Right lobe of liver (tissue), 4 donors: Measurements from ENCODE around the gene ALMS1.

Experiments used
- POLR2A ChIP-seq: fragments of 450-650 bp; IDR thresholded peaks from one replicate; pipeline ENCODE4 v1.6.1; 2017; ENCODE audit warnings: antibody characterized with exemption, mild to moderate bottlenecking
- TF ChIP-seq, protein P1 (sequence below), 4 donors: fragments of 200-600 bp in 3 of 4; fragments of 450-650 bp in 1 of 4; IDR thresholded peaks; one replicate each; pipeline versions ENCODE4 v1.5.1 to v1.8.0; 2016 to 2022; ENCODE audit warnings: antibody characterized with exemption in 4 of 4, mild to moderate bottlenecking in 2 of 4
- donor health status: DM: no; HTN: no; CAD: no.
- donor health status: DM: no; HTN: no; CAD: no.
- donor health status: DM: no; HTN: yes; CAD: no.

DNA sequence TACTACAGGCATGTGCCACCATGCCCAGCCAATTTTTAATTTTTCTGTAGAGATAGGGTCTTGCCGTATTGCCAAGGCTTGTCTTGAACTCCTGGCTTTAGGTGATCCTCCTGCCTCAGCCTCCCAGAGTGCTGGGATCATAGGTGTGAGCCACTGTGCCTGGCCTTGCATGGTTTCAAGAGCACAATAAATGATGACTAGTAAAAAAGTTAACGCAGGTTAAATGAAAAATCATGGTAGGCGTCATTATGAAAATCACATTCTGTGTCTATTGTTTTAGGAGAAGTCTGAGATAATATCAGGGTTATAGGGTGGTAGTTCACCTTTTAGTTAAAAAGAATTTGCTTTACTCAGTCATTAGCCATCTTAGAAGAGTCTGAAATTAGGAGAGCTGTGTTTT is 38.3 kb downstream of the ALMS1 start:
- TF ChIP-seq, protein P1, sequence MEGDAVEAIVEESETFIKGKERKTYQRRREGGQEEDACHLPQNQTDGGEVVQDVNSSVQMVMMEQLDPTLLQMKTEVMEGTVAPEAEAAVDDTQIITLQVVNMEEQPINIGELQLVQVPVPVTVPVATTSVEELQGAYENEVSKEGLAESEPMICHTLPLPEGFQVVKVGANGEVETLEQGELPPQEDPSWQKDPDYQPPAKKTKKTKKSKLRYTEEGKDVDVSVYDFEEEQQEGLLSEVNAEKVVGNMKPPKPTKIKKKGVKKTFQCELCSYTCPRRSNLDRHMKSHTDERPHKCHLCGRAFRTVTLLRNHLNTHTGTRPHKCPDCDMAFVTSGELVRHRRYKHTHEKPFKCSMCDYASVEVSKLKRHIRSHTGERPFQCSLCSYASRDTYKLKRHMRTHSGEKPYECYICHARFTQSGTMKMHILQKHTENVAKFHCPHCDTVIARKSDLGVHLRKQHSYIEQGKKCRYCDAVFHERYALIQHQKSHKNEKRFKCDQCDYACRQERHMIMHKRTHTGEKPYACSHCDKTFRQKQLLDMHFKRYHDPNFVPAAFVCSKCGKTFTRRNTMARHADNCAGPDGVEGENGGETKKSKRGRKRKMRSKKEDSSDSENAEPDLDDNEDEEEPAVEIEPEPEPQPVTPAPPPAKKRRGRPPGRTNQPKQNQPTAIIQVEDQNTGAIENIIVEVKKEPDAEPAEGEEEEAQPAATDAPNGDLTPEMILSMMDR (IDR thresholded peaks at IDR 0.05) = no peak
- TF ChIP-seq POLR2A = no peak
